Smooth muscle cell of the brain vasculature (primary cell): ENCODE data around the gene ARHGAP27.

Source experiments
- DNase-seq: peaks from one replicate; pipeline ENCODE4 v3.0.0-alpha.2; 2012; ENCODE audit warnings: low read depth, low spot score

Gene ARHGAP27

GRCh38 chr17:45430738-45431530 is 1.7 kb downstream of the ARHGAP27 start:
- no peak for DNase-seq

GRCh38 chr17:45430006-45430737 is 2.5 kb downstream of the ARHGAP27 start:
- DNase-seq = no peak

GRCh38 chr17:45429339-45430005 is 3.2 kb downstream of the ARHGAP27 start:
- no peak for DNase-seq

- DNase-seq = no peak
These were observed 3.7 kb downstream of the ARHGAP27 start for GRCh38 chr17:45428931-45429338.

GRCh38 chr17:45428050-45428617 is 4.5 kb downstream of the ARHGAP27 start:
- peak; percentile 24 for DNase-seq

GRCh38 chr17:45427181-45427835 is 5.4 kb downstream of the ARHGAP27 start:
- no peak for DNase-seq

- no peak for DNase-seq
These were observed 6.1 kb downstream of the ARHGAP27 start for GRCh38 chr17:45426561-45426960.

GRCh38 chr17:45425984-45426413 is 6.7 kb downstream of the ARHGAP27 start:
- DNase-seq = no peak

GRCh38 chr17:45425125-45425983 is 7.3 kb downstream of the ARHGAP27 start:
- peak; percentile 32 for DNase-seq

- no peak for DNase-seq
These were observed 7.9 kb downstream of the ARHGAP27 start for GRCh38 chr17:45424769-45425124.

GRCh38 chr17:45423975-45424335 is 8.7 kb downstream of the ARHGAP27 start:
- DNase-seq = no peak

GRCh38 chr17:45423304-45423974 is 9.2 kb downstream of the ARHGAP27 start:
- DNase-seq = no peak

GRCh38 chr17:45414990-45415881 is 17.4 kb downstream of the ARHGAP27 start:
- no peak for DNase-seq

- no peak for DNase-seq
These were observed 19.2 kb downstream of the ARHGAP27 start for GRCh38 chr17:45413498-45413923.

GRCh38 chr17:45411348-45412105 is 21.1 kb downstream of the ARHGAP27 start:
- no peak for DNase-seq

- no peak for DNase-seq
These were observed 22.3 kb downstream of the ARHGAP27 start for GRCh38 chr17:45410144-45411091.

- no peak for DNase-seq
These were observed 23.0 kb downstream of the ARHGAP27 start for GRCh38 chr17:45409659-45410076.
